GM21723 (cell line): ENCODE measurements around the gene LHX6.

Experiments
- ATAC-seq: cut with Tn5 transposase; IDR thresholded peaks from one replicate; pipeline ENCODE4 v1.9.1; 2021; ENCODE audit warnings: mild to moderate bottlenecking, moderate library complexity; ENCODE audit not compliant: unreplicated experiment

The LHX6 gene

GRCh38 chr9:122236681-122237080 lies 7.9 kb upstream of the LHX6 start:
- no peak for ATAC-seq

- no peak for ATAC-seq
Observed at GRCh38 chr9:122234022-122234748, 5.4 kb upstream of the LHX6 start.

GRCh38 chr9:122232796-122233306 lies 4.1 kb upstream of the LHX6 start:
- no peak for ATAC-seq

GRCh38 chr9:122229485-122229837 lies 704 bp upstream of the LHX6 start:
- ATAC-seq: no peak

GRCh38 chr9:122228191-122228567 lies 578 bp downstream of the LHX6 start:
- ATAC-seq: no peak

DNA sequence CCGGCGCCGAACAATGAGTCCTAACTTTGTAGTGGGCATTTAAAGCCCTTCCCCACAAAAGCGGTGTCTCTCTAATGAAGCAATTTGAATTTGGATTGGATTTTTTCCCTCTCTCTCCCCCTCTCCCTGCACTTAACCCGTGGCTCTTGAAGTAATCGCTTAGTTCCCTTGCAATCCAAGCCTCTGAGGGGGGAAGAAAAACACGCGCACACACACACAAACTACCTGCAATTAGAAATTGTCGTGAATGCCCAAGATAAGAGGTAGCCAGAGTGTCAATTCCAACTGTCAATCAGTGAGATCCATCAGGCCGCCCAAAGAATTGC lies 1.2 kb downstream of the LHX6 start:
- no peak for ATAC-seq

DNA sequence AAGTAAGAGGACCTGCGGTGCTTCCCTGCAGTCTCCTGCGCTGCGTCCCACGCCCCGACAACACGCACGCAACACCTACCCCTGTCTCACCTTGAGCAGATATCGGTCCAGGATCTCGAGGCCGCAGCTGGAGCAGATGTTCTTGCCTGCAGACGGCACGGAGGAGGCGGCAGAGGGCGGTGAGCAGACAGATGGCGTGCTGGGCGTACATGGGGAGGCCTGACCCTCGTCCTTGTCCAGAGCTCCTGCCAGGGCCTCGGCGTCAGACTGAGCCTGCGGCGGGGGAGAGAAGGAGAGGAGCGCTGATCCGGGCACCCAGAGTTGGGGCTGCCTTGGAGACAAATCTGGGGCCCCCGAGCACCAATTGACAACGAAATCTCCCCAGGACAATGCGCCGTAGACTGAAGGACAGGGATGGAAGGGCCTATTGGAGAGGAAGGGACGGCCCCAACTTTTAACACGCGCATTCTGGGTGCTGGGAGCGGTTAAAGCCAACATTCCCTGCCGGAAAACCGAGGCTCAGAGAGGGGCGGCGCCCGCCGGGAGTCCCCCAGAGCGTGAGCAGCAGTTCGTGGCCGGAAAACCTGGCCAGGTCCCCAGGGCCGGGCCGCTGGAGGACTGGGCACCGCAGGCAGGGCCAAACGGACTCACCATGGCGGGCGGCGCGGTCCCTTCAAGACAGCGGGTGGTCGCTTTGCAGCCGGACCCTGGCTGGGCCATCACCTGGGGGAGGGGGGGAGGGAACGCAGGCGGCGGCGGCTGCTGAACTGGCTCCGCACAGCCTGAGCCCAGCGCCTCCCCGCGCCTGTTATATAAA lies 1.8 kb downstream of the LHX6 start:
- no peak for ATAC-seq

DNA sequence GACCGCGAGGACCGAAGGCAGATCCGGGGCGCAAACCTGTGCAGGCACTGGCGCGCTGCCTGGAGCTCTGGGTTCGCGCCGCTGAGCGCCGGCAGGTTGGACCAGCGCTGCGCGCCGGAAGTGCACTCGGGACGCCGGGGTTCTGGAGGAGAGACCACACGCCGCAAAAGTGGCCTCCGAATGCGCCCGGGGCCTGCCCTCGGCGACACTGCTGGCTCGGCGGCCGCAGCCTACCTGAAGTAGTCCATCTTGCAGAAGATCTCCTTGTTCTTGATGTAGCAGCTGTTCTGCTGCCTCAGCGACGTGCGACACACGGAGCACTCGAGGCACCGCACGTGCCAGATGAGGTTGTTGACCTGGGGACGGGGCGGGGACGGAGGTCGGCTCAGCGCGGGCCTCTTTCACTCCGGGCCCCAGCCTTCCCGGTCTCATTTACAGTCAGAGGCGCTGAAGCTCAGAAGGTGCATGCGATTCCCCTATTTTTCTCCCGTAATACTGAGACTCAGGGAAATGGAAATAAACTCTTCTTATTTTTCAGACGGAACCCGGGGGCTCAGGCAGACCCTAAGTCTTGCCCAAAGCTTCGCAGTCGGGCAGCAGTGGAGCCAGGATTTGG lies 2.5 kb downstream of the LHX6 start:
- ATAC-seq: no peak

GRCh38 chr9:122225312-122226141 lies 3.2 kb downstream of the LHX6 start:
- ATAC-seq: no peak

GRCh38 chr9:122223435-122223834 lies 5.3 kb downstream of the LHX6 start:
- no peak for ATAC-seq

DNA sequence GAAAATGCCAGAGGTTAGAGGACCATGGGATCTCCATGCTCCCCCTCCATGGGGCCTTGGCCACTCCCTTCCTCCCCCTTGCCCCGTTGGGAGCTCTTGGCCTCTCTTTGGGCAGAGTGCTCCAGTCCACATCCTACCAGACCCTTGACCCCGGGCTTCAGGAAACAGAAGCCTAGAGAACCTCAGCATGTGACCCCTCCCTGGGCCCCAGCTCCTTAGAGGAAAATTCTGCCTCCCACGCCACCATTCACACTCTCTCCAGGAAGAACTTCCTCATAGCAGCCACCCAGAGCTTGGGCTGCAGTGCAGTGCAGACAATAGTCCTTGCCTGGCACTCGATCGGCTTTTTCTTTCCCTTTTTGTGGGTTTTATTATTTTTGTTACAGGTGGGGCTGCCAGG lies 6.0 kb downstream of the LHX6 start:
- no peak for ATAC-seq

GRCh38 chr9:122221183-122221811 lies 7.5 kb downstream of the LHX6 start:
- no peak for ATAC-seq

DNA sequence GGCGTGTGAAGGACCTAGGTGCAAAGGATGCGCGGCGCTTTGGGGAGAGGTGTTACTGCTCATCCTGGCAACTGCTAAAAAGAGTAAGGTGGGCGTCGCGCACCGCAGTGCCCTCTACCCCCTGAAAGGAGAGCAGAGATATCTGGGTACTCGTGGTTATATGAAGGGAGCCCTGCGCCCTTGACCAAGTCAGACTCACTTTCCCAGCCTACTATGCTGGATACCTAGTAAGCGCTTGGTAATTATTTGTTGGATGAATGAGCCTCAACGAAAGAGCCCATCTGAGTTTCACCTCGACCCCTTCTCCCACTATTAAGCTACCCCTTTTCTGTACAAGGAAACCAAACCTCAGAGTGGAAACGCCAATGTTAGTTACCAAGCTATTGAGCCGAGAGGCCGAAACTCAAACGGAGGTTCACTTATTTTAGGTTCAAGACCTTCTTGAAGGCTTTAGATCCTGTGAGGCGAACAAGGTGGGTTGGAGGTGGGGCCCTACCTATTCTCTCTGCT lies 8.0 kb downstream of the LHX6 start:
- ATAC-seq: no peak

DNA sequence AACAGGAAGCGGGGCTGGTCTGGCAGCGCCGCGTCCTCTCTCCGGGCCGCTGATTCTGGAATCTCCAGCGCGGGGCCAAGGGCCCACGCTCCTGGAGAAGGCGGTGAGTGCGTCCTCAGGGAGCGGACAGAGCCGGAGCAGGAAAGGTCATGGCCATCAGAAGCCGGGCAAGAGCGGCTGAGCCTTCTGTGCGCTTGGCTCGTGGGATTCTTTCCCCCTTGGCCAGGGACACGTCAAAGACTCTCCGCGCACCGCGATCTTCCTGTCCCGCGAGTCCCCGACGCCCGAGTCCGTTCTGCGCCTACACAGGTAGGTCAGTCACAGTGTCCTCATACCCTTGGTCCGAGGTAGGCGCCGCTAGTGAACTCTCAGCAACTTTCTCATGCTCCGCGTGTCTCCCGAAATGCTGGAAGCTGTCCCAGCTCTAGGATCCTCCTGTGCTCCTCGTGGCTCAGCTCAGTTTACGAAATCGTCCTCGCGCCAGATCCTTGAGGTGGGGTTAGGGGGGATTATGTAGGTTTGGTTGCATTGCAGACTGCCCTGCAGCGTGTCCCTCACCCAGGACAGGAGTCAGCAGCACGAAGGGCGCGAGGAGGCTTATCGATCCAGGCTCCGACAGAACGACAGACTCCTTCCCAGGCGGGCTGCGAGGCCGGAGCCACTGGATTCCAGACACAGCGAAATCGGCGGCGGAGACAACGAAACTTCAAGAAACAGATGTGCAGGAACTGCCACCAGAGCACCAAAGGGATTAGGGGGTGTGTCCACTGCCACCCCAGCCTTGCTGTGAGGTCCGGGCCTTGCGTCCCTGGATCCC lies 8.7 kb downstream of the LHX6 start:
- ATAC-seq: no peak

GRCh38 chr9:122218935-122219855 lies 9.6 kb downstream of the LHX6 start:
- no peak for ATAC-seq

DNA sequence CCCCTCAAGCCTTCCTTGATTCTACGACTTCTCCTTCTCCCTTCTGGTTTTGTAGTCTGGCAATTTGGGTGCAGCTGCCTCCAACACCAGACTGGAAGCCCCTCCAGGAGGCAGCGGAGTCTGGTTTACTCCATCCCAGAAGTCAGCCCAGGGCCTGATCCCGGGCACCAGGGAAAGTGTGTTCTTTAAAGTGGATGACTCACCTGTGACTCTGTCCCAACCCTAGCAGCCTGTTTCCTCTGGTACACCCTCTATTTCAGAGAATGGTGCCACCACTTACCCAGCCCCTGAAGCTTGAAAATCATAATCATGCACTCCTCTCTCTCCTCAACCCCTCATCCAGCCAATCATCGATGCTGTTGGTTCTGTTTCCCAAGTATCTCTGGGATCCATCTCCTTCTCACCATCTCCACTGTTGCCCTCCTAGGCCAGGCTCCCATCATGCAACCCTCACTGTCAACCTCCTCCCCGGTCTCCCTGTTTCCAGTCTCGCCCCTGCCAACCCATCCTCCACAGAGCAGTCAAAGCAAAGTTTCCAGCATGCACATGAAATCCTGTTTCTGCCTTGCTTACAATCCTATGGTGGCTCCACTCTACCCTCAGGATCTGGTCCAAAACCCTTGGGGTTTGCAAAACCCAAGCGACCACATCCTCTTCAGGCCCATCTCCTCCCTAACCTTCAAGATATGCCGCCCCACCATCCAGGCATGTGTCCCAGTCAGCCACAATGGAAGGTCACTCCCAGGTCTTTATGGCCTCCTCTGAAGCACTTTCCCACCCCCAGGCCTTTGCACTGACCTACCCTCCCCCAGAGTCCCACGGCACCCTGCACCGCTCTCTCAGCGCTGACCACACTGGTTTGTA lies 10.5 kb downstream of the LHX6 start:
- no peak for ATAC-seq

DNA sequence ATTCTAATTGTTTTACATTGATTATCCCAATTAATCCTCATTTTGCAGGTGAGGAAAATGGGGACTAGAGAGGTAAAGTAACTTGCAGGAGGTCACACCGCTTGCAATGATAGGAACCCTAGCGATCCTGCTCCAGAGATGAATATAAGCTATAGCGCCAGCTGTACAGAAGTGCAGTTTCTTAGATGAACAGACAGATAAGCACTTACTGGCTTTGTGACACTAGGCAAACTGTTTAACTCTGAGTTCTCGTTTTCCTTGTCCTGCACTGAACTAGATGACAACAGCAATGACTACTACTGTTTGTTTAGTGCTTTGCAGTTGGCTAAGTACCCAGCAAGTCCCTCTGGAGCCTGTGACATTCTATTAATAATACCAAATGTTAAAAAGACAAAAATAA lies 11.1 kb downstream of the LHX6 start:
- no peak for ATAC-seq
